ENCODE measurements around the gene DTX1.
A peak's percentile ranks its signal among the peaks of the same experiment; 100 is the strongest.

The DTX1 gene

GRCh38 chr12:113056631-113057488 lies at the start of gene DTX1:
DTX1 (plus strand) TSS chr12:113056730; CDS start chr12:113058193, 1,463 bp downstream.
- no peak for DNase-seq (ENCODE audit: low read depth, low spot score)

GRCh38 chr12:113007166-113007565 lies 49.4 kb upstream of the DTX1 start:
- DNase-seq (ENCODE audit: low read depth, low spot score): no peak

GRCh38 chr12:113010701-113011100 lies 45.8 kb upstream of the DTX1 start:
- no peak for DNase-seq (ENCODE audit: low read depth, low spot score)

GRCh38 chr12:113014565-113014964 lies 42.0 kb upstream of the DTX1 start:
- no peak for DNase-seq (ENCODE audit: low read depth, low spot score)

GRCh38 chr12:113016796-113017195 lies 39.7 kb upstream of the DTX1 start:
- DNase-seq (ENCODE audit: low read depth, low spot score): no peak

- no peak for DNase-seq (ENCODE audit: low read depth, low spot score)
Measured at GRCh38 chr12:113019025-113019424, 37.5 kb upstream of the DTX1 start.

- DNase-seq (ENCODE audit: low read depth, low spot score): no peak
Measured at GRCh38 chr12:113021500-113021899, 35.0 kb upstream of the DTX1 start.

GRCh38 chr12:113022563-113023297 lies 33.8 kb upstream of the DTX1 start:
- DNase-seq (ENCODE audit: low read depth, low spot score): no peak

- no peak for DNase-seq (ENCODE audit: low read depth, low spot score)
Measured at GRCh38 chr12:113027726-113028125, 28.8 kb upstream of the DTX1 start.

GRCh38 chr12:113030875-113031525 lies 25.5 kb upstream of the DTX1 start:
- DNase-seq (ENCODE audit: low read depth, low spot score): peak; percentile 79

GRCh38 chr12:113039911-113040445 lies 16.6 kb upstream of the DTX1 start:
- no peak for DNase-seq (ENCODE audit: low read depth, low spot score)

- peak; percentile 36 for DNase-seq (ENCODE audit: low read depth, low spot score)
Measured at GRCh38 chr12:113040722-113041171, 15.8 kb upstream of the DTX1 start.

GRCh38 chr12:113041560-113041959 lies 15.0 kb upstream of the DTX1 start:
- no peak for DNase-seq (ENCODE audit: low read depth, low spot score)

- DNase-seq (ENCODE audit: low read depth, low spot score): no peak
Measured at GRCh38 chr12:113043240-113043639, 13.3 kb upstream of the DTX1 start.

- no peak for DNase-seq (ENCODE audit: low read depth, low spot score)
Measured at GRCh38 chr12:113044516-113044915, 12.0 kb upstream of the DTX1 start.

GRCh38 chr12:113048716-113049127 lies 7.8 kb upstream of the DTX1 start:
- DNase-seq (ENCODE audit: low read depth, low spot score): peak; percentile 38

- DNase-seq (ENCODE audit: low read depth, low spot score): peak; percentile 54
Measured at GRCh38 chr12:113049976-113050742, 6.4 kb upstream of the DTX1 start.

- DNase-seq (ENCODE audit: low read depth, low spot score): no peak
Measured at GRCh38 chr12:113050795-113051194, 5.7 kb upstream of the DTX1 start.

GRCh38 chr12:113051759-113052158 lies 4.8 kb upstream of the DTX1 start:
- no peak for DNase-seq (ENCODE audit: low read depth, low spot score)

GRCh38 chr12:113052326-113052725 lies 4.2 kb upstream of the DTX1 start:
- no peak for DNase-seq (ENCODE audit: low read depth, low spot score)

- no peak for DNase-seq (ENCODE audit: low read depth, low spot score)
Measured at GRCh38 chr12:113054948-113055486, 1.5 kb upstream of the DTX1 start.

Measured in ELF-1 (cell line).